Daoy (cell line): Measurements from ENCODE around the gene ST3GAL5. TPM values are rescaled to one million over a fixed set of nuclear protein-coding genes. Genes with fewer than 3 reads are reported as not detected.

ENCODE experiments used
- DNase-seq: peaks from one replicate; pipeline ENCODE4 v3.0.0-alpha.2; 2015; ENCODE audit warnings: low read depth
- total RNA-seq: library from RNA; depleted of rRNA; stranded (reverse); fragments of >200 nt; shearing (Covaris generic); gene quantifications from 2 replicates; pipeline ENCODE4 v1.2.3, GENCODE V29; 2014; rRNA removed

ST3GAL5 gene
- total RNA-seq, 1 experiment from 2014 or later: 31.9 TPM

- no peak for DNase-seq
Observed at GRCh38 chr2:85790032-85790431, 98.8 kb downstream of the ST3GAL5 start.

DNA sequence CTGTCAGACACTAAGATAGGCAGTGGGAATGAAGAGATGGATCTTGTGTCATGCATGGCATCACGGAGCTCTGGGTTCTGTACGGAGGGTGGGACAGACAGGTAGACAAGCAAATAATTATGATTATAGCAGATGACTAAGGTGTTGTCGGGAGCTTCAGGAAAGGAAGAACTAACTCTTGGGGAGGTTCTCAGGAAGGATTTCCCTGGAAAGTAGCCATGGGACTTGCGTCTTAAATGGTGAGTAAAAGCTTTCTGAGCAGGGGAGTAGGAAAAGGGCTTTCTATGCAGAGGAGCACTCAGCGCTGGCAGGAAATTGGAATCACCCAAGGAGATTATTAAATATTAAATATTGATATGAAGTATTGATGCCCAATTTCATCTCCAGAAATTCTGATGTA is 99.5 kb downstream of the ST3GAL5 start:
- DNase-seq: no peak

DNA sequence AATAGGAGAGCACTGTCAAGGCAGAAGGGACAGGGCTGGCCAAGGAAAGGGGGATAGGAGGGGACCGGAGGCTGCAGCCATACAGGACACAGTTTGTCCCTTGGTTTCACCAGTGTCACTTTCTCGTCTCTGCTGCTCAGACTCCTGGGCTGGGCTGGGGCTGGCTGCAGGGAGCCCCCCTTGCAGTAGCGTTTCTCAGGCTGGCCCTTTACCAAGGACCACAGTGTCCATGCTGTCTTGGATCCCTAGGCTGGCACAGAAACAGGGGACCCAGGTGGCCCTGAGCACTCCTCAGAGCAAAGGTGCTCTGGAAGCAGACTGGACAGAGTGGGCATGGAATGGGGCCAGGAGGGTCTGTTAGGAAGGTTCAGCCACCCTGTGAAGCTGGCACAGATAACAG is 100.2 kb downstream of the ST3GAL5 start:
- no peak for DNase-seq

GRCh38 chr2:85787981-85788340 is 100.8 kb downstream of the ST3GAL5 start:
- DNase-seq: no peak

GRCh38 chr2:85787282-85787980 is 101.4 kb downstream of the ST3GAL5 start:
- DNase-seq: no peak

Other genes starting within 250 kb of the ST3GAL5 start
- gene SFTPB, start 220.8 kb downstream of the ST3GAL5 start, total RNA-seq: not detected in 2 replicates
- not detected in 2 replicates for gene GNLY, start 194.6 kb downstream of the ST3GAL5 start, total RNA-seq
- gene ATOH8, start 135.0 kb downstream of the ST3GAL5 start, total RNA-seq: 10.0 and 17.7 TPM in 2 replicates
- 29.0 and 31.0 TPM in 2 replicates for gene POLR1A, start 216.9 kb upstream of the ST3GAL5 start, total RNA-seq
- 65.7 and 67.6 TPM in 2 replicates for gene PTCD3, start 217.2 kb upstream of the ST3GAL5 start, total RNA-seq